Measurements from ENCODE around the gene CHRNA4.

CHRNA4 gene

DNA sequence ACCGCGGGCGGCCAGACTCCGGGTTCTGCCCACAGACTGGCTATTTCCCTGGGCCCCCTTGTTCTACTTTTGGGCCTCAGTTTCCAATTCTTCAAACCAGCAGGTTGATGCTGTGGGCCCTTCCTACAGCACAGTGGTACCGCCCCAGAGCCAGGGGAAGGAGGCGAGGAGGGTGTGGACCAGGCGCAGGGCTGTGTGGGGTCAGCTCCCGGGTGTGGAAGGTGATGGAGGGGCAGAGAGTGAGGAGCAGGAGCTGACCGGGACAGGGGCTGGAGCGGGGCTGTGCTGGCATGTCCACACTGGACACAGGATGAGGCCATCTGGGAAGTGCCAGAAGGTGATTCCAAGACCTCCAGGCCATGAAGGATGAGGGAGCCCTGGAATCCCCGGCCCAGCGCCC lies 35.2 kb upstream of the CHRNA4 start:
- FAIRE-seq (no peak), DNase-seq (ENCODE audit: insufficient read length, low spot score) (no peak)
- TF ChIP-seq, protein P1, sequence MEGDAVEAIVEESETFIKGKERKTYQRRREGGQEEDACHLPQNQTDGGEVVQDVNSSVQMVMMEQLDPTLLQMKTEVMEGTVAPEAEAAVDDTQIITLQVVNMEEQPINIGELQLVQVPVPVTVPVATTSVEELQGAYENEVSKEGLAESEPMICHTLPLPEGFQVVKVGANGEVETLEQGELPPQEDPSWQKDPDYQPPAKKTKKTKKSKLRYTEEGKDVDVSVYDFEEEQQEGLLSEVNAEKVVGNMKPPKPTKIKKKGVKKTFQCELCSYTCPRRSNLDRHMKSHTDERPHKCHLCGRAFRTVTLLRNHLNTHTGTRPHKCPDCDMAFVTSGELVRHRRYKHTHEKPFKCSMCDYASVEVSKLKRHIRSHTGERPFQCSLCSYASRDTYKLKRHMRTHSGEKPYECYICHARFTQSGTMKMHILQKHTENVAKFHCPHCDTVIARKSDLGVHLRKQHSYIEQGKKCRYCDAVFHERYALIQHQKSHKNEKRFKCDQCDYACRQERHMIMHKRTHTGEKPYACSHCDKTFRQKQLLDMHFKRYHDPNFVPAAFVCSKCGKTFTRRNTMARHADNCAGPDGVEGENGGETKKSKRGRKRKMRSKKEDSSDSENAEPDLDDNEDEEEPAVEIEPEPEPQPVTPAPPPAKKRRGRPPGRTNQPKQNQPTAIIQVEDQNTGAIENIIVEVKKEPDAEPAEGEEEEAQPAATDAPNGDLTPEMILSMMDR (IDR thresholded peaks at IDR 0.05; ENCODE audit: insufficient read depth, missing control alignments) = no peak

DNA sequence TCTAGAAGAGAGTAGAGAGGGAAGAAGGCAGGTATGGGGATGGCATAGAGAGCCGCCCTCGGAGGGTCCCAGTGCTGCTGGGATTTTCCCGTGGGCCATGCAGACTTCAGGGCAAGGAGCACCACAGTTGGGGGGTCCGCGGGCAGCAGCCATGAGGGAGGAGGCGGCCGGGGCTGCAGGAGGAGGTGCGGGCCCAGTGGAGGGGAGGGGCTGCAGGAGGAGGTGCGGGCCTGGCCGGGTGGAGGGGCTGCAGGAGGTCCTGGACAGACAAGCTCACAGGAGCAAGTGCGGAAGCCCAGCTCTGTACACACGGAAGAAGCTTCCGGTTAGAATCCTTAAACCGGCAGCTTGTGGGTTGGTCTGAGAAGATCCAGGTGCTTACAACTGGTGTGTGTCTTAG lies 34.6 kb upstream of the CHRNA4 start:
- TF ChIP-seq, protein P1 (IDR thresholded peaks at IDR 0.05; ENCODE audit: insufficient read depth, missing control alignments) = no peak
- FAIRE-seq = no peak

GRCh38 chr20:63394920-63395455 lies 33.8 kb upstream of the CHRNA4 start:
- FAIRE-seq = no peak
- DNase-seq (ENCODE audit: insufficient read length, low spot score) = no peak
- TF ChIP-seq, protein P1 (IDR thresholded peaks at IDR 0.05; ENCODE audit: insufficient read depth, missing control alignments) = no peak

More for the DNA sequence above, 34.6 kb upstream of the CHRNA4 start:
- no peak for DNase-seq (ENCODE audit: insufficient read length, low spot score)

DNA sequence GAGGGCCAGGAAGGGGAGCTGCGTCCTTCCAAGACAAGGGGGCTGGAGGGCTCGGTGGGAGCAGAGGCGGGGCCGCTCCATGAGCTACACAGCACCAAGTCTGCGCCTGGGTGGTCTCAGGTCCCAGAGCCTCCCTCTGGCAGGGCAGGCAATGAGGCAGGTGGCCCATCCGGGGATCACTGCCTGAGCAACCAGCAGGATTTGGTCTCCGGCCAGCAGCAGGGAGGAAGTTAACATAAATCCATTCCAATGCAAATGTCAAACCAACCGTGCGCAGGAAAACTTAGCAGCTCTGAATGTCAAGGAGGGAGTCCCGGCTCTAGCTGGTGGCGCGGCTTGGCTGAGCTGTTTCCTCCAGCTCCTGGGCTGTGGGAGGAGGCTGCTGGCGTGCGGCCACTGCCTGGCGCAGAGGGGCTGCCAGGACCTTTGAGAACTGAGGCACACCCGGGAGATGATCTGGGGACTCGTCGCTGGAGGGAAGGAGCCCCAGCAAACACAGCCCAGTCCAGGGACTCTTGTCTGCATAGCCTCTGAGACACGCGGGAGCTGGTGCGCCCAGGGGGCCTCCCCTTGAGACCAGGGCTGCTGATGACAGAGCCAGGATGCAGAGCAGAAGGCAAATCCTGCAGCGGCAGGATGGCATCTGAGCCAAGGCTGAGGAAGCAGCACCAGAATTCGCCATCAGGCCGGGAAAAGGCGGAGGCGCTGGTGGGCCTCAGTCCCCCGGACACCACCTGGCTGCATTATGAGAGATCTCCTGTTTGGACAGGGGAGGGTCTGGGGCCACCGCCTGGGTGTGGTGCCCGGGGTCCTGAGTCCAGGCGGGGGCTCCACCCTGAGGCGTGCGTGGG lies 33.1 kb upstream of the CHRNA4 start:
- DNase-seq (ENCODE audit: insufficient read length, low spot score) (no peak), FAIRE-seq (no peak)
- TF ChIP-seq, protein P1 (IDR thresholded peaks at IDR 0.05; ENCODE audit: insufficient read depth, missing control alignments) = no peak

DNA sequence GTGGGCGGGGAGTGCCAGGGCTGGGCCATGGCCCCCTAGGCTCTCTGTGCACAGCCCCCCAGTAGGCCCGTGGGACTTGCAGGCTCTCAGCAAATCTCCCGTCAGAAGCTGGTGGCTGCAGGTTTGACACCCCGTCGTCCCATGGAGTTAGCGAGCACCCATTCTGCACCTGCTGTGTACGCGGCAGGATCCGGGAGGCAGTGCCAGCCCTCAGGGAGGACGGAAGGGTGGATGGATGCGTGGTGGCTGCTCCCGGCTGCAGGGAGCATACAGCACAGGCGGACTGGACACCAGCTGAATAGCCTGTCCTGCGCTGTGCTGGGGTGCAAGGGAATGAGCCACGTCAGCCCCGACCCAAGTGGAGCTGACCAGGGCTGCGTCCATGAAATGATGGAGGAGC lies 32.4 kb upstream of the CHRNA4 start:
- TF ChIP-seq, protein P1 (IDR thresholded peaks at IDR 0.05; ENCODE audit: insufficient read depth, missing control alignments) = no peak
- no peak for FAIRE-seq
- no peak for DNase-seq (ENCODE audit: insufficient read length, low spot score)

DNA sequence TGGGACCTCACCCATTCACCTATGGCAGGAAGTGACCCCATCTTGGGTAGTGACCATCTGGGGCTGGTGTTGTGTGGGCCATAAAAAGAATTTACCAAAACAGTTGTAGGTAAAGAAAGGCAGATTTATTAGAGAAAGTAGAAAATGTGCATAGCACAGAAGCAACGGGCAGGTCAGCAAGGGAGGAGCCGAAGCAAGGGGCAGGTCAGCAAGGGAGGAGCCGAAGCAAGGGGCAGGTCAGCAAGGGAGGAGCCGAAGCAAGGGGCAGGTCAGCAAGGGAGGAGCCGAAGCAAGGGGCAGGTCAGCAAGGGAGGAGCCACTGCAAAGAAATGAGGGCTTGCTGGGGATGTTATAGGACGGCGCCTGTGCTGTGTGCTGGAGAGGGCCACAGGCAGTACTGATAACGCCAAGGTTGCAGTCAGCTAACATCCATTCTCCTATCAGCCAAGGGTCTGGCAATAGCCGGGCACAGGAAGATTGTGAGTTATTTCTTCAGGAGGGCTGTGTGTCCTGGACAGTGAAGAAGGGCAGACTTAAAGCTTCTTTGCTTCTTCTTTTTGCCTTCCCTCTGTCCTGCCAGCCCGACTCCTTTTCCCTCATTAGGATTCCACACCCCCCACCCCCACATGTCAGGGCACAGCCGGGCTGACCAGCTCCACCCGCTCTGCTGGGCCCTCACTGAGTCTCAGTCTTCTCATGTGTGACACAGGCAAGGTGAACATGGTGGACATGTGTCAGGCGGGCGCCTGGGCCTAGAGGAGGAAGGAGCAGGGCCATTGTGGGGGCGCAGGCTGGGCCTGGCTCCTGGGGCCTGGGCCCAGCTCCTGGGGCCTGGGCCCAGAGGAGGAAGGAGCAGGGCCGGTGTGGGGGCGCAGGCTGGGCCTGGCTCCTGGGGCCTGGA lies 31.6 kb upstream of the CHRNA4 start:
- FAIRE-seq = no peak
- no peak for DNase-seq (ENCODE audit: insufficient read length, low spot score)

More for the DNA sequence above, 31.6 kb upstream of the CHRNA4 start:
- TF ChIP-seq, protein P1 (IDR thresholded peaks at IDR 0.05; ENCODE audit: insufficient read depth, missing control alignments) = no peak
